HUDEP-2 (cell line): ENCODE data around the gene SPOCK1.
"Not testable (repeated sequence)": the region's sequence is repeated elsewhere in the genome, so short reads cannot be mapped to it uniquely, and the experiment has no call there.

Source experiments
- DNase-seq, 76 experiments: peaks; one replicate each; lab custom pipeline; 2025; ENCODE audit not compliant: unreplicated experiment in 76 of 76; lab: John Stamatoyannopoulos, UW

Gene SPOCK1

GRCh38 chr5:137399911-137400310, 99.2 kb downstream of the SPOCK1 start:
- DNase-seq: no peak

DNA sequence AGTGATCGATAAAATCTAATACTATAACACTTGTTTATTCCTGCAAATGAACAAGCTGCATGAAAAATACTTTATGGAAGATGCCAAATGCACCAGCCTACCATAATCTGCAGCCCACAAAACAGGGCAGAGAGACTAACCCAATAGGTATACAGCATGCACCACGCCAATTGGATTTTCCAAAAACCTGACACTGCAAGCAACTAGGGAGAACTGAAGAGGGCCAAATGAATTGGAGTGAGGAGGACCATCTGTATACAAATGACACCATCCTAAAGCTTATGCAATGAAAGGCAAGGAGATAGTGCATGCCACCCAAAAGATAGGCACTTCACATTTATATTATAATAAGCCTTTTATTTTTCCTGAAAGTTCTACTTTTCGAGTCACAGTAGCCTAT, 100.4 kb downstream of the SPOCK1 start:
- DNase-seq: no peak

GRCh38 chr5:137398154-137398553, 101.0 kb downstream of the SPOCK1 start:
- DNase-seq: no peak

GRCh38 chr5:137395011-137395755, 103.9 kb downstream of the SPOCK1 start:
- DNase-seq: no peak

DNA sequence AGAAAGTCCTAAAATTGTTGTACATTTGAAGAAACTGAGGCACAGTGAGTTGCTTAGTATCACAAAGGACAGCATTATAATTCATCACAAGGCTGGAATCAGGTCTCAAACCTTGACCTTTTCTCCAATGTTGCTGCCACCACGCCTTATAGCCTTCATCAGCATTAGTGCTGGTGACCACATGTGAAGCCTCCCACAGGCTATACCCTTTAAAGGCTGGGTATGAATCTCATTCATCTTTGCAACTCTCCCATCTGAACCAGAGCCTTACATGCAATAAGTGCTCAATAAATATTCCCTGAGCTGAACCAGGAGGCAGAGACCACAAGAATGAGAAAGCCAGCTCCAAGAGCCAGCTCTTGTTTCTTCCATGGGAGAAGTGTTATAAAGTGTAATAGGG, 104.7 kb downstream of the SPOCK1 start:
- no peak for DNase-seq

- no peak for DNase-seq
Observed at GRCh38 chr5:137393196-137393993, 105.7 kb downstream of the SPOCK1 start.

GRCh38 chr5:137392261-137392660, 106.9 kb downstream of the SPOCK1 start:
- DNase-seq: no peak

DNA sequence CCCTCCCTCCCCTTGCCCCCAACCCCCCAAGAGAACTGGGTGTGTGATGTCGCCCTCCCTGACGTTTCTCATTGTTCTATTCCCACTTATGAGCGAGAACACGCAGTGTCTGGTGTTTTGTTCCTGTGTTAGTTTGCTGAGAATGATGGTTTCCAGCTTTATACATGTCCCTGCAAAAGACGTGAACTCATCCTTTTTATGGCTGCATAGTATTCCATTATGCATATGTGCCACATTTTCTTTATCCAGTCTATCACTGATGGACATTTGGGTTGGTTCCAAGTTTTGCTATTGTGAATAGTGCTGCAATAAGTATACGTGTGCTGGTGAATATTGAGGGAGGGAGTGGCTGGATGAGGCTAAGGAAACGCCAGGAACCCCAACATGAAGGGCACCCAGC, 108.1 kb downstream of the SPOCK1 start:
- DNase-seq: not testable (repeated sequence)

DNA sequence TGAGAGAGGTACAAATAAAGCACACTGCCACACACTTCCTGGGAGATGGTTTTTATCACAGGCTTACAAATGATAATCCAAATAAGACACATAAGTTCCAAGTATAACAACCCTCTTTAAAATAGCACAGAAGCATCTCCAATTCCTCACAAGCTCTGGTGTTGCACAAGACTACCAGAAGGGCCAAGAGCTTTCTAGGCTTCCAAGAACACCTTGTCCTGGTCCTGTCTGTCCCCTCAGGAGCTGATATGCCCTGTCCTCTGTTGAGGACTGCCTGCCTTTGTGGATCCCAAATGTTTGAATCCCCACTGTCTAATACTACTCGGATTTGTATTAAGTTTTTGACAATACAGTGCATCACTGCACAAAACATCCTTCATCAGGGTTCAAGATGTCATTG, 110.1 kb downstream of the SPOCK1 start:
- no peak for DNase-seq

DNA sequence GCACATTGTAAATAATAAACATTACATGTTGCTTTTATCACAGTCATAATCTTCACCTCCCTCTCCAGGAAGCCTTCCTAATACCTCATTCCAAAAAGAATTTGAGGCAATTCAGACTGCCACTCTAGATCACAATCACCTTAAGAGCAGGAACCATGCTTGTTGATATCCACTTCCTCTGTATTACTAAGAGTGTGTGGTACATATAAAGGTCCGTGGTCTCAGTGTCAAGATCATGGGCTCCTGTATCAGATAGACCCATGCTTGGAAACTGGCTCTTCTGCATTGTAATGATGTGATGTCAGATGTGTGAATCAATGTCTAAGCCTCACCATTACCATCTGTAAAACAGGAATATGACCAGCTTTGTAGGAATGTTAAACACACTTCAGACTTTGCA, 114.1 kb downstream of the SPOCK1 start:
- DNase-seq: no peak

DNA sequence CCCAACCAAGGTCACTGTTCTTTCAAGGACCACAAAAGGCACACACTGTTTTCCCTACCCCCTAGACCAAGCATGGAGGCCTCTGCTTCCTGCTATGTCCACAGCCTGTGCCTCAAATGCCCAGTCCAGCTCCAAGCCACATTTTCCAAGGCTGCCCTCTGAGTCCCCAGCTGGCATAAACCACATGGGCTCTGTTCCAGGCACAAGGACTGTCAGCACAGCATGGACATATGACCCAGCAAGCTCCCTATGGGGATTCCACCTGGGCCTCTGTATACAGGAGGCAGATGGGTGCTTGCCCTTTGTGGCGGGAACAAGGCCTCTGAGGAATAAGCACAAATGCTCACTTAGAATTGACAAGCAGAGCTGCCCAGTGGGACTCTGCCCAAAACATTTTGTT, 115.2 kb downstream of the SPOCK1 start:
- DNase-seq: no peak

DNA sequence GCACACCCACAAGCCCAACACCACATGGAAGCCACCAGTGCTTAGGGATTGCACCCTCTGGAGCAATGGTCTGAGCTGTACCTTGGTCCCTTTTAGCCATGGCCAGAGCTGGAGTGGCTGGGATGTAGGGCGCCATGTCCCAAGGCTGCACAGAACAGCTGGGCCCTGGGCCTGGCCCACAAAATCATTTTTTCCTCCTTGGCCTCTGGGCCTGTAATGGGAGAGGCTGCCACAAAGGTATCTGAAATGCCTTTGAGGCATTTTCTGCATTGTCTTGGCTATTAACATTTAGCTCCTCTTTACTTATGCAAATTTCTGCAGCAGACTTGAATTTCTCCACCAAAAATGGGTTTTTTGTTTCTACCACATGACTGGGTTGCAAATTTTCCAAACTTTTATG, 117.6 kb downstream of the SPOCK1 start:
- DNase-seq: no peak

GRCh38 chr5:137379555-137380286, 119.4 kb downstream of the SPOCK1 start:
- no peak for DNase-seq

DNA sequence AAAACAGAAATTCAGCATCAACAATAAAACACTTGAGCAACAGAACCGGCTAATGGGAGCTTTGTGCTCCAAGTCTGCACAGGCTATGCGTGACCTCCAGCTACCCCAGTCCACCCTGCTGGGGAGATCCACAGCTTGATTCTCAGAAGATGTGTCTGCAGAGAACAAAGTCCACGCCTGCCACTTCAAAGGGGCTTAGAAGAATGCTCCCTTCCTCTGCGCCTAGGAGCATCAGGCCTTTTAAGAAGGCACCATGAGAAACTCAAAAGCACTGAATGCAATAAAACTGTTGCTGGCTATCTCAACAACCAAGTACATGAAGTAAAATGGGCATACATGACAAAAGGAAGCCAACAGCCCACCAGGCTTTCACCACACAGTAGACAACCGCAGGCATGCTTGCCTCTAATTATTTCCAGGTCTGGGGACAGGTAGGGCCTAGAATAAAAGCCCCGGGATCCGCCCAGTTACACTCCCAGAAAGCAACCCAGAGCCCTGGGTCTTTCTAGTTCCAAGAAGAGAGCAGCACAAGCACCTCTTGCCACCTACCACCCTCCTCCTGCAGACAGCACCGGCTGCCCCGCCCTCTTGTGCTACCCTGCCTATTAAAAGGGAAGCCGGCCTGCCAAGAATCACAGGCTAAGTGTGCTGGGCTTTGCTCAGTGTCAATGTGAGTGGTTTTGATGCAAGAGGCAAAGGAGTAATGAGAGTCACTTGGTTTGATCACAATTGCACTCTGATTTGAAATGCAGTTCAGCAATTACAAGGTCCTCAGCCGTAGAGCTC, 123.2 kb downstream of the SPOCK1 start:
- DNase-seq: no peak

DNA sequence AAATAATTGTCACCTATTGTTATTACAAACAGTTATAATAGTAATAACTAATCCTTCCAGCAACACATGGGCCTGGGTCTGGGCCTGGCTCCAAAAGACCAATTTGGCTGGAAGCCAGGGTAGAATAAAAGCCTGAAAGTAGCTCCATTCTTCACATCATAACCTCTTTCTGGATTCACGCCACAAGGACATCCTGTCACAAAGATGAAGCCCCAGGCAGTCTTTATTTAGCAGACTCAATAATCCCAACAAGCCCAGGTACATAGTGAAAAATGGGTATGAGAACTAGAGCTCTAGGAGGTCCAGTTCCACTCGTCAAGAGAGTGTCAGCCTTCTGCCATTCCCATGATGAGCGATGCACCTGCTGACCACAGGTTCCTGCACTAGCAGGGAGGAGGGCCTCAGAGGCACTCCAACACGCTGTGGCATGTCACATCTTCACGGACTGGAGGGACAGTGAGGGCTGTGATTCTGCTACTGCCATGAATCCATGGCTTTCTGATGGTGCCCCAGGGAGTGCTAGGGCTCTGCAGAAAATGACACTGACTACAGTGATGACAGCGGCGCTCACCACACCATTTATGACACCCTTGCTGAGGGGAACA, 124.9 kb downstream of the SPOCK1 start:
- no peak for DNase-seq

GRCh38 chr5:137372773-137373160, 126.4 kb downstream of the SPOCK1 start:
- no peak for DNase-seq

DNA sequence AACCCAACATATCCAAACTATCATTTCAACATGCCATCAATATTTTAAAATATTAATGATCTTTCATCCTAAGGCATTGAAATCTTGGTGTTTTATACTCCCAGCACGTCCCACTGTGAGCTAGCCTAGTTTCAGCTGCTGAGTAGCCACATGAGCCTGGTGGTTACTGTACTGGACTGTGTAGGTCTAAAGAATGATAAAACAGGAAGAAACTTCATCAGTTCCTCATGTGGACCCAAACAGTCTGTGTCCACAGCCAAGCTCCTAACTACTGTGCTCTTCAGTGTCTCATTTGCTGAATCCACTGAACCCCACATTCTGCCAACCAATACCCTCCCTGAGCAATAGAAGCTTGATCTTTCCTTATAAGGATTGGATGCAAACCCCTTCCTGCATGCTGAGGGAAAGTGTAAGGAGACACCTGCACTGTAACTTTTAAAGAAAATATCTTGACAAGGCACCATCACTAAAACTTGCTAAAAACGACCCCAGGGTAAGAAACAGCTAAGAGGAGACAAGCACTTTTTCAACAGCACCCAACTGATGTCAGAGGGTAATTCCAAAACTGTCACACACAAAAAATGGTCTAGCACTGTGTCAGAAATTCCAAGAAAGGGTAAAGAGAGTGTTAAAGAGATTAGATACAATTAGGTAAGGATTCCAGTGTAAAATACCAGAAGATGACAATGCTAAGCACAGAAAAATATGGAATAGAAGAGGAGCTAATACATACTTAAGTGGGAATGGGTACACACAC, 126.9 kb downstream of the SPOCK1 start:
- no peak for DNase-seq

DNA sequence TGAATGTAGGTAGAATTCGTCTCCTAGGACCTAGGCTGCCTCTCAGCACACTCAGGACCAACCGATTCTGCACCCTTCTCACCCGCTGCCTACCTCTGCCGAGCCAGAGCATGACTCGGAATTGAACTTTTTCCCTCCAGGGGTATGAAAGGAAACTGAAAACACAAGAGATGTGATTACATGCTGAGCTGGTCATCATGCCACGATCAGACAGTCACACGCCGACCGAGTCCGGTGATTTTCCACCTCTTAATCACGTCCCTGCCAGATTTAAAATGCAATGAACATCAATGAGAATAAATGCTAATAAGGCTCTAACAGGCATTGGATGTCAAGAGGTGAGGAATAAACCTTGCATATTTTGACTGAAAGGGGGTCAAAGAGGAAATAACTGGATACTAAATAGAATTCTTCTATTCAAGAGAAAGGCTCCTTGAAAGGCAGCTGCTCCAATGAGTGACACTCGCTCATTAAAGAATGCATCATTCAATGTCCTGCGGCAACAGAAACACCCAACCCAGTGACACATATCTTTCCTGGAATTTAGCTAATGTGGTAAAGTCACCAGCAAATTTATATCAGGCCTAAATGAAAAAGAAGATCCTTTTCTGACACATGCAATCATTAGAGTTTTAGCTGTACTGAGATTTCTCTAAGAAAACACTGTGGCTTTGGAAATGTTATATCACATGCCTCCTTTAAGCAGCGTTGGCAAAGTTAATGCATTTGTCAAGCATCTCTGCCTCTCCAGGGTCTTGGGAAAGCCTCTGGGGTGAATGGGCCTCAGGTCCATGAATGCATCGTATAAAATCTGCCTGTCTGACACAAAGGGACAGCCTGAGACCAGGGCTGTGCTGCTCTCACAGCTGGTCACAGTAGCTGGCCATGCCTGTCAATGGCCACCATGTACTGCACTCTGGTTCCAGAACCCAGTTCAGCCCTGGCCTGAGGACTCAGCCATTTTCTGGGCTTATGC, 128.7 kb downstream of the SPOCK1 start:
- no peak for DNase-seq
